ENCODE measurements around the gene LYPD4. TPM values are rescaled to one million over a fixed set of nuclear protein-coding genes. Genes with fewer than 3 reads are reported as not detected.

LYPD4 gene
- total RNA-seq, 1 experiment from 2014 or later, result not detected

DNA sequence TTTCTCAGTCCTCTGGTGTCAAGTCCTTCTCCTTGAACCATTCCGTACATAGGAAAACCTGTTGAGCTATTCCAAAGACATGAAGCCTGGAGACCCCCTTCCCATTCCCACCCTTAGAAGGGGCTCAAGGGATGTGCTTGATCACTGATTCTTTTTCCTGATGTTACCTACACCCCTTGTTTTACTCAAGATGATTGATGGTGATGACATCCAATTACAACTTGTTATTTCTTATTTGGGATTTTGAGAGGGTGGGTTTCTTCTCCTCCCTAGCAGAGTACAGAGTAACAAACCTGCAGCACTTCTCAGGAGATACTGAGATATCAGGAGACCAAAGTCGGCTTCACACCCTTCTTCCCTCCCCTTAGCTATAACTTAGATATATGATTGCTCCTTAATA, 8.9 kb upstream of the LYPD4 start:
- DNase-seq (ENCODE audit: low read depth), result no peak

DNA sequence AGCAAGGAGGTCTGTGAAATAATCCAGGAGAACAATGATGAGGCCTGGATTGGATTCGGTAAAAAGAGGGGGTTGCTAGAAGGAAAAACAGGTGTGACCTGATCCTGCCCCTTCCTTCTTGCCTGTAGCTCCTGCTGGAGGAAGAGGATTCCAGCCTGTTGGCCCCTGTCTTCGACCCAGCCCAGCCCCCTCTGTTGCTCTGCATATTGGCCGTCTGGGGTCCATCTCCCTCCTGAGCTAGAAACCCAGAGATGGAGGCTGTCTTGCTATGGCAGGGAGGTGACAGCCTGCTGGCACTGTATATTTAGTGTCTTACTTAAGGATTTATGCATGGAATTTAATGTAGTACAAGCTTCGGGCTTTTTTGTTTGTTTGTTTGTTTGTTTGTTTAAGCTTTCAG, 7.0 kb upstream of the LYPD4 start:
- no peak for DNase-seq (ENCODE audit: low read depth)

DNA sequence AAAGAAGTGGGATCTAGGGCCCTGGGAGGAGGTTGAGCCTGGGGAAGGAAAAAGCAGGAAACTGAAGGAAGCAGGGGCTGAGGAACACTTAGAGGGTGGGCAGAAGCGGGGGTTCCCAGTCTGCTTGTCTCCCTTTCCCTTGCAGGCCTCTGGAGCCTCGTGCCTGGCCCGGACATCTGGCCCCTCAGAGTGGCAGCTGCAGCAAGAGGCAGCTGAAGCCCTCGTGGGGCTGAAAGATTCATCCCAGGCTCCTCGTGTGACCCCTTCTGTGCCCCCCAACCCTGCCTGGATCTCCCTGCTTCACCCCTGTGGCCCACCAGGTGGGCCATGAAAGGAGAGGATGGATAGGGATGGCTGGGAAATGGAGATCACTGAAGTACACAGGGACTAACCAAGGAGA, 5.9 kb upstream of the LYPD4 start:
- DNase-seq (ENCODE audit: low read depth), result no peak

DNA sequence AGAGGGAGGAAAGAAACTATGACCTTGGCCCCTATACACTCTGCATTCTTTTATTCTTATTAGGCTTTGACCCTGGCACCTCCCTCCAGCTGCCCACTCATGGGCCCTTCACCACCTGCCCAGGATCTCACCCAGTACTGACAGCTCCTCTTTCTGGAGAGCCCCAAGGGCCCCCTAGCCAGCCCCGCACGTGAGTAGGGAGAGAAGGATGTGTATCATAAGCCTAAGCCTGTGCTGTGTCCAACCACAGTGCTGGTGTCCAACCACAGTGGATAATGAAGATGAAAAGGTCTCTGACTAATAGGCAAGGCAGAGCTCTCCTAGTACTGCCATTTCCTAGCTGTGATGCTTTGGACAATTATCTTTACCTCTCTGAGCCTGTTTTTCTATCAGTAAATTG, 4.6 kb upstream of the LYPD4 start:
- no peak for DNase-seq (ENCODE audit: low read depth)

DNA sequence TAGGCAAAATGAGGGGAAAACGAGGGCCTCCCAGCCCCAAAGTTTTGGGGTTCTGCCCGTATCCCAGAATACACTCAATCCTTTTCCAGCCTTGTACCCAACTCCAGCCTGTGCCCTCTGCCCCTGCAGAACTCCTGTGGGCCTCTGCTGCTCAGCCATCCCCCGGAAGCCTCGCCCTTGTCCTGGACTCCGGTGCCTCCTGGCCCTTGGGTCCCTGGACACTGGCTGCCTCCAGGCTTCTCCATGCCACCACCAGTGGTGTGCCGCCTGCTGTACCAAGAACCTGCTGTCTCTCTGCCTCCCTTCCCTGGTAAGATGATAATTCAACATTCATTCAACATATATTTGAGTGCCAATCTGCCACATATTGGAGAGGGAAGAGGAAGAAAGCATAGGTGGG, 4.2 kb upstream of the LYPD4 start:
- DNase-seq (ENCODE audit: low read depth), result no peak

DNA sequence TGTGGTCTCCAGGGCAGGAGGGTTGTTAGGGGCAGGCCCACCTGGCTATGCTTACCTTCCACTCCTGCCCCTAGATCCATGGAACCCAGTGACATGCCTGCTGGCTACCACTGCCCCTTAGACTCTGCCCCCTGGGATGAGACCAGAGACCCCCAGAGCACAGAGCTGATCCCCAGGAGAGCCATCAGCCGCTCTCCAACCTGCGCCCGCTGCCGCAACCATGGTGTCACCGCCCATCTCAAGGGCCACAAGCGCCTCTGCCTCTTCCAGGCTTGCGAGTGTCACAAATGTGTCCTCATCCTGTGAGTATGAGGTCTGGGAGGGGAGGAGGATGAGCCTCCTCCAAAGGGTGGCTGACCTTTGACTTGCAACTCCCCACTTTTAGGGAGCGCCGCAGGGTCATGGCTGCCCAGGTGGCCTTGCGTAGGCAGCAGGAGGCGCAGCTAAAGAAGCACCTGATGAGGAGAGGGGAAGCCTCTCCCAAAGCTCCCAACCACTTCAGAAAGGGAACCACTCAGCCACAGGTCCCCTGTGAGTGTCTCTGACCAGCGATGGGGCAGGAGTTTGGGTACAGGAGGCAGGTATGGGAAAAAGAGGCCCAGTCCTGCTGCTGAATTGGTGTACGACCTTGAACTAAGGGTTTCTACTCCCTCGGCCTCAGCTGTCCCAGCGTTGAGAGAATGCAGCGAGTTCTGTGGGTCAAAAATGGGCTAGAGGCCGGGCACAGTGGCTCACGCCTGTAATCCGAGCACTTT, 3.0 kb upstream of the LYPD4 start:
- no peak for DNase-seq (ENCODE audit: low read depth)

DNA sequence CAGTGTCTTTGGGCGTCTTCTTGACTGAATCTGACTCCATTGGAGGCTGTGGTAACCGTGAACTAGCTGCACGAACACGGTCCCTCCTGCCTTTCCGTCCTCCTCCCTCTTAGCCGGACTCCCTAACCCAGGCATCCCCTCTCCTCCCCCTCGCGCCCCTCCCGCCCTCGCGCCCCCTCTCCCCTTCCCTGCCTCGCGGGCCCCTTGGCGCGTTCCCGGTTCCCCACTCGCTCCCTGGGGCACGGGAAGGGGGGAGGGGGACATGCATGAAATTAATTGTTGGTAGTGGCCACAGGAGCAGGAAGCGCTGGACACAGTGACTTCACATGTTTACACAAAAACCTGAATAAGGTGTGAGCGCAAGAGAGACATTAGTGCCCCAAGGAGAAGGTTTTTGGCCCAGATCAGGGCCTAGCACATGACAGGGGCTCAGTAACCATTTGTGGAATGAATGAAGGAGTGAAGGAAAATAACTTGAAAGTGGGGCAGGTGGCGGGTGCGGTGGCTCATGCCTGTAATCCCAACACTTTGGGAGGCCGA, 638 bp upstream of the LYPD4 start:
- no peak for DNase-seq (ENCODE audit: low read depth)

DNA sequence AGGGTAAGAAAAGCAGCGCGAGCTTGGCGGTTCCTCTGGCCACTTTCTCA, 343 bp upstream of the LYPD4 start, which contains the start of gene DMRTC2:
Gene DMRTC2, plus strand, starts transcription at position 42 of the 50 bp plus-strand sequence. CDS start 2,387 bp downstream, outside the sequence.
- no peak for DNase-seq (ENCODE audit: low read depth)

DNA sequence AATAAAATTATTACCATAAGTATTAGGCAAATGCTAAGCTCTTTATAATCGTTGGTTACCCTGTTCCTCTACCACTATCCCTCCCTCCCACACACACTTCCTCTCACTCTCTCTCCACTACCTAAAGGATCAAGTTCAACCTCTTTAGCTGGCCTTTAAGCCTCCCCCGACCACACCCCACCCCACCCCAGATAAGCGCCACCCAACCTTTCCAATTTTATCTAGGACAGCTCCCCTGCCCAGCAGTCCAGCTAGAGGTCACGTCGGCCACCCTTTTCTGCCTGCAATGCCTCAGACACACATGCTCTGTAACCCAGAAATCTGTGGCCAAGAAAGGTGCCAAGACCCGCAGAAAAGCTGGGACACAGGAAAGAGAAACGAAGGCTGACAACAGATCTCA, 1.1 kb downstream of the LYPD4 start:
- no peak for DNase-seq (ENCODE audit: low read depth)

DNA sequence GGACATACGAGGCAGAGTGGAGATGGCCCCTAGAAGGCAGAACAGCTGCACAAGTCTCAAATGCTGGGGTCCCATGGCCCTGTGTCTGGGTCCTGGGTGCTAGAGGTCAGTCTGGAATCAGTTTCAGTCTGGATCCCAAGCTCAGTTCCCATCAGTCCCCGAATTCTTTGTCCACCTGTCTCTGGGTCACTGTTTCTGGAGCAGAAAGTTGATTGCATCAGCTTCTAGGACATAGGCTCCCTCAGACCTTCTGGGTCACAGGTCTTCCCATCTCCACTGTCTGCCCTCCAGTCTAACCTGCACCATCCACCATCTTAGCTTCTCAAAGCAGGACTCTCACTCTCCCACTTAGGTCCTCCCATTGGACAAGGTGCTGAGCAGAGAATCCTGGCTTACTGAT, 5.3 kb downstream of the LYPD4 start:
- DNase-seq (ENCODE audit: low read depth), result no peak

DNA sequence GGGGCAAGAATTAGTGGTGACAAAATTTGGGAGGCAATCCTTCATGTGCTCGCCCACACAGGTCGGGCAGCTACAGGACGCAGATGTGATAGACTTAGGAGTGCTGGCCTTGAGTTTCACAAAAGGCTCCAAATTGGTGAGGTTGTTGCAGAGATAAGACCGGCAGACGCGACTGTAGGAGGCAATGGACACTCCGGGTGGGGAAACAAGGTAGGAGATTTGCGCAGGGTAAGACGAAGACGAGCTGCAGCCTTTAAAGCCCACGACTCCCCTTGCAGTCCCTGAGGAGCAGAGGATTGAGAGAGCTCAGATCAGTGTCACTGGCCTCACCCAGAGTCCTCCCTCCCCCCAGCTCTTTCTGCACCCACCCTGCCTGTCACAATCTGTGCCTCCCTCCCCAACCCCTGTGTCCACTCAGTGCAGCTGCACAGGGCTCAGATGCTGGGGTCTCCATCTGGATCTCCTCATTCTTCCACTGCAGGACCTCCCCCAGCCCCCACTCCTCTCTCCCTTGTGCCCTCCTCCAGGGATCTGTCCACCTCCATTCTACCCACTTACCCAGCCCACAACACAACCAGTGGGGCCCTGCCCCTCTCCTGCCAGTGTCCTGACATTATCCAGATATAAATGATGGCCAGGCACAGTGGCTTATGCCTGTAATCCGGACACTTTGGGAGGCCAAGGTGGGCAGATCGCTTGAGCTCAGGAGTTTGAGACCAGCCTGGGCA, 6.3 kb downstream of the LYPD4 start:
- no peak for DNase-seq (ENCODE audit: low read depth)

DNA sequence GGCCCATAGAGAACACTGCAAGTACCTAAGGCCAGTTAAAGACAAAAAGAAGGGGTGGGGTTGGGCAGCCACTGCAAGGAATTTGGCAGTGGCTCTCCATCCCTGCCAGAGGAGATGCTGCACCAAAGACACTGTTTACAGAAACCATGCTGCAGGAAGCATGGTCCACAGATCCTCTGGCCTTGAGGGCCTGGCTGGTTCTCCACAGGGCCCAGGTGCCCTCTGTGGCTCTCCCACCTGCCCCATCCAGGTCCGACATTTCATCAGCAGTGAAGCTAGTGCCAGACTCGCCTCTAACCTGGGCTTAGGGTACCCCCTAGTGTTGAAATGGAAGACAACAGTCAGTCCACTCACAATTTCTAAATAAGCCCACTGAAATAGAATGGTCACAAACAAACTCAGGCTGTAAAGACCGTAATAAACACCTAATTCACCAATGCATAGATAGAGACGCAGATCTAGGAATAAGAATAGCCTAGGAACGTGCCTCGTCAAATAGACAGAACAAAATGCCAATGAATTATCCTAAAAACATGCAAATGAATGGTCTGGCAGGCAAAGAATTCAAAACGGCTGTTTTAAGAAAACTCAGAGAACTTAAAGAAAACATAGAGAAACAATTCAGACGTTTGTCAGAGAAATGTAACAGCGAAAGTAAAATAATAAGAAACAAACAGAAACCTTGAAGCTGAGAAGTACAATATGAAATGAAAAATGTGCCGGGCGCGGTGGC, 23.3 kb downstream of the LYPD4 start:
- DNase-seq (ENCODE audit: low read depth), result peak; percentile 44

DNA sequence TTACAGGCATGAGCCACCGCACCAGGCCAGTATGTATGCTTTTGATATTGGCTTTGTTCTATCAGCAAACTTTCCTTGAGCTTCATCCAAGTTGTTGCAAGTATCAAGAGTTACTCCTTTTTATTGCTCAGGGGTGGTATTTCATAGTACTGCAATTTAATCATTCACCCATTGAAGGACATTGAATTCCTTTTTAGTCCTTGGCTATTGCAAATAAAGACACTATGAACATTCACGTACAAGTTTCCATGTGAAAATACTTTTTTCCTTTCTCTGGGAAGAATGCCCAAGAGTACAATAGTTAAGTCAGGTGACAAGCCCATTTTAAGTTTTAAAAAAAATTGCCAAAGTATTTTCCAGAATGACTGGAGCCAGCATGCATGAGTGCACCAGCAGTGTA, 27.7 kb downstream of the LYPD4 start:
- no peak for DNase-seq (ENCODE audit: low read depth)

DNA sequence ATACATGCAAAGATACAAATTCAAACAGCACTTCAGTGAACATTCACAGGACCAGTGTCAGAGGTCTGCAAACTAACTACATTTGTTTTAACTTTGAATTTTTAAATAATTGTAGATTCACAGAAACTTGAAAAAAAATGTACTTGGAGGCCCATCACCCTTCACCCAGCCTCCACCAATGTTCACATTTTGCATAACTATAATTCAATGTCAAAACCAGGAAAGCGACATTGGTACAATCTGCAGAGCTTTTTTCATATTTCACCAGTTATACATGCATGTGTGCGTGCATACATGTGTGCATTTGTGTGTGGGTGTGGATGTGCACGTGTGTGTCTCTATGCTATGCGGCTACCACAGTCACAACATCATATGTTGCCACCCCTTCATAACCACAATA, 29.2 kb downstream of the LYPD4 start:
- no peak for DNase-seq (ENCODE audit: low read depth)

DNA sequence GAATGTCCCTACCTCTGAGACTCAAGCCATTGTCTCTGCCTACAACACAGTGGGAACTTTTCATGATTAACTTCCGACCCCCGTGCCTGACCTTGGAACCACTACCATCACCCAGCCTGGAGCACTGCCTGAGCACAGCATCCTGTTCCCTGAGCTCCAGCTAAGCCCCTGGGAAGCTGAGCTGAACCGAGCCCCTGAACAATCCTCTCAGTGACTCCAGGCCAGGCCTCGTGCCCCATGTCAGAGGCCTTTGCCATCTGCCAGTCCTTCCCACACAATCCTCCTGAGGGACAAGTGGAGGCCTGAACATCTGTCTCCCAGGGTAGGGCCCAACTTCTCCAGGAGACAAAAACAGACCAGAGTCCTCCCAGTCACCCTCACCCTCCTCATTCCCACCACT, 30.6 kb downstream of the LYPD4 start:
- no peak for DNase-seq (ENCODE audit: low read depth)

DNA sequence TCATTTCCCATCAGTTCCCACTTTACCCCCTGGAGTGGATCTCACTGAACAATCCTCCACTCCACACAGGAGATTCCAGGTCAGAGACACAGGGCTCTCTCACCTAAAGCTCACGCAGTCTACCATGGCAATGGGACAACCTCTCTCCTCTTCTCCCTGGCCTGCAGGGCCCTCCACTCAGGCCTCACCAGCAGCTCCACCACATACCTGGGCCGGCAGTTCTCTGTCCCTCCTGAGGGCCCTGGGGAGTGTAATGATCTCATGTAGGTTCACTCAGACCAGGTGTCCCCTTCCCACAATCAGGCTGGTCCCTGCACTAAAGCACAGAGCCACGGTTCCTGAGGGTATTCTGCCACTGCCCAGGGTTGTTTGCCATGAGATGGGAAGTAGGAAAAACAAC, 32.5 kb downstream of the LYPD4 start:
- DNase-seq (ENCODE audit: low read depth), result no peak

DNA sequence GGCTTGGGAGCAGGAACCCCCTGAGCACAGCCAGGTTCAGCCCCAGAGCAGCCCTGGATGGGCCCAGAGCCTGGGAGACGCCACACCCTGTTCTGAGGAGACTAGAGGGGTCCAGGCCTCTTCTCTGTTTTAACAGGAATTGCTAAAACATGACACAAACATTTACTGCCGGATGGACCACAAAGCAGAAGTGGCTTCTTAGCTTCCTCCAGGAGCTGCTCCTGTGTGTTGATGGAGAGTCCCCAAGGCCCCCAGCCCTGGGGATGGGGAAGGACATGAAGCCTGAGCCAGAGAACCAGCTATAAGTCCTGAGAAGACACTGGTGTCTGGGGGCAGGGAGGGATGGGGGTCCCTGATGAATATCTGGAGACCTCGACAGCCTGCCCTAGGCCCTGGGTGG, 33.4 kb downstream of the LYPD4 start:
- no peak for DNase-seq (ENCODE audit: low read depth)

DNA sequence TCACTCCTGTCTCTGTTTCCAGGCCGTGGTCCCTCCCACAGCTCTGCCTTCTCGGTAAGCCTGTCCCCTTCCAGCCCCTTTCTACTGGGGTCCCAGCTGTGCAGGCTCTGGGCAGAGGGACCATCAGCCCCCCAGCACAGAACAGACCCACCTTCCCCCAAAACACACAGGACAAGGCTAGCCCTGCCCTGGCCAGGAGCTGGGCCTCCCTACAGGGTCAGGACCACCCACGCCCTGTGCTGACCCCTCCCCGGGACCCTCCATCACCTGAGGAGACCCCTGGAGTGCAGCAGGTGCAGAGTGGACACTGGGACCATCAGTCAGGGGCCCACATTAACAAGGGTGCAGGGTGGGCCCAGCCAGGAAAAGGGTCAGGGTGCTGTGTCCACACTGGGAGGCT, 34.2 kb downstream of the LYPD4 start:
- DNase-seq (ENCODE audit: low read depth), result no peak

DNA sequence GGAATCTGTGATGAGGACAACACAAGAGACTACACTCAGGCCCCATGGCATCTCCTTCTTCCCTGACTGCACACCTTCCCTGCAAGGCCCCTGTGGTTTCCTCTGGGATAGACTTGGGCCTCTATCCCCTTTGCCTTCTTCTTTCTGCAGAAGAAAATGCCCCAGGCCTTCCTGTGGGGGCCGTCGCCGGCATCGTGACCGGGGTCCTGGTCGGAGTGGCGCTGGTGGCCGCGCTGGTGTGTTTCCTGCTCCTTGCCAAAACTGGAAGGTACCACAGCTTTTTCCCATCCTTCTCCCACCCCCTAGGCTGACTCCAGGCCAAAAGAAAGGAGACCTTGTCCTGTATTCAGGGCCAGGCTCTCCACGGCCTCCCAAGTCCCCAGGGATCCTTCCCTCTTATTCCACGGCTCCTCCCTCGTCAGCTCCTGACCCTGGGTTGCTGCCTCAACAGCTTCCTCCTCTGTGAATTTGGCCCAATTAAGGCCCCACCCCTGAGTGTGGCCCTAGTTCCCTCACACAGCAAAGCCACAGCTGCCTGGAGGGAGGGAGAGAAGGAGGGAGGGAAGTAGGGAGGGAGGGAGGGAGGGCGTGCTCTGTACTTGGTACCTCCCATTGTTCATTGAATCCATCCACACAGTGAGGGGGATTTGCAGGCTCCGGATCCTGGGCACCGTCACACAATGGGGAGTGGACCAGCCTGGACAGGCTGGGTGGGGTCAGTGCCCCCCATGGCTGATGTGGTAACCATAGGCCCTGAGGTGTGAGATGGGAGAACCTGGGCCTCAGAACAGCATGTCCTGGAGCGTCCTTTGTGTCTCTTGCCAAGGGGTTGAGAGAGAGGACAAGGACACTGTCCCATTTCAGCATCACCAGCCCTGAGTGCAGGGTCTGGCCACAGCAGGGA, 35.6 kb downstream of the LYPD4 start:
- no peak for DNase-seq (ENCODE audit: low read depth)

DNA sequence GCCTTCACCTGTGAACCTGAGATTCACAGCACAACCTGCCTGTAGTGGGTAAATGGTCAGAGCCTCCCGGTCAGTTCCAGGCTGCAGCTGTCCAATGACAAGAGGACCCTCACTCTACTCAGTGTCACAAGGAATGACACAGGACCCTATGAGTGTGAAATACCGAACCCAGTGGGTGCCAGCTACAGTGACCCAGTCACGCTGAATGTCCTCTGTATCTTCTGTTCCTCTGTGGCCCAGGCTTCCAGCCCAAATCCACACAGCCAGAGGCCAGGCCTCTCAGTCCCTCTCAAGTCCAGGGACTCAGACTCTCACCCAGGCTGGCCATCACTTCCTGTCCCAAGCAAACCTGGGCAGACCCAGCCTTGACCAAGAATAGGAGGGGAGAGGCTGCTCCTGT, 37.3 kb downstream of the LYPD4 start:
- DNase-seq (ENCODE audit: low read depth), result no peak

DNA sequence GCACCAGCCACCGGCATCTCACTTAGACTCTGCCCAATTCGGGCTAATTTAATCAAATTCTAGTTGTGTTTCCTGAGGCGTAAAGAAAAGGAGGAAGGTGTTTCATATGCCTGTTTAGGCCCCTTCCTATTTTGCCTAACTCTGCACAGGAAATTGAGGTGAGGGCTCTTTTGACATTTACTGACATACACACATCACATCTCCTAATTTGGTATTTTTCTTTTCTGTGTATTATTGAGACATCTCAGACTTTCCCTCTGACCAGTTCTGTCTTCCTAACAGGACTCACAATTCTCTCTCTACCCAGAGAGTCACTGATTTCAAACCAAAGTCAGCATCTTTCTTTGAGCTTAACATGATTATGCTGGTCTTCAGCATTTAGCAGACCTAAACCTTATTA, 40.1 kb downstream of the LYPD4 start:
- DNase-seq (ENCODE audit: low read depth), result no peak

DNA sequence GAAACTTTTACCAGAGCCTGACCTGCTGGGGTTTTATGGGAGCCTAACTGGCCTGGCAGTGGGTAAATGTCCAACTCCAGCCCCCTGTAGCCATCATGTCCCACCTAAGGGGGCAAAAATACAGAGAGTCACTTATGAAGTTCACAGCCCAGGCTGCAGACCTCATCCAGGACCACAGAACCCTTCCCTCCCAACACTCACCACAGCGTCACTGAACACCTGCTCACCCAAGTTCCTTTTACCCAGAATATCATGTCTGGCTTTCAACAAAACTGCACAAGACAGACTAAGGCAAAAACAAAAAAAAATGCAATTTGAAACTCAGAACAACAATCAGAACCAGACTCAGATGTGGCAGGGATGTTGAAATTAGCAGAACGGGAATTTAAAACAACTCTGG, 41.7 kb downstream of the LYPD4 start:
- no peak for DNase-seq (ENCODE audit: low read depth)

Data from HT1080 (cell line).